Measurements from ENCODE around the gene JUNB.
A peak's percentile ranks its signal among the peaks of the same experiment; 100 is the strongest.

JUNB gene

DNA sequence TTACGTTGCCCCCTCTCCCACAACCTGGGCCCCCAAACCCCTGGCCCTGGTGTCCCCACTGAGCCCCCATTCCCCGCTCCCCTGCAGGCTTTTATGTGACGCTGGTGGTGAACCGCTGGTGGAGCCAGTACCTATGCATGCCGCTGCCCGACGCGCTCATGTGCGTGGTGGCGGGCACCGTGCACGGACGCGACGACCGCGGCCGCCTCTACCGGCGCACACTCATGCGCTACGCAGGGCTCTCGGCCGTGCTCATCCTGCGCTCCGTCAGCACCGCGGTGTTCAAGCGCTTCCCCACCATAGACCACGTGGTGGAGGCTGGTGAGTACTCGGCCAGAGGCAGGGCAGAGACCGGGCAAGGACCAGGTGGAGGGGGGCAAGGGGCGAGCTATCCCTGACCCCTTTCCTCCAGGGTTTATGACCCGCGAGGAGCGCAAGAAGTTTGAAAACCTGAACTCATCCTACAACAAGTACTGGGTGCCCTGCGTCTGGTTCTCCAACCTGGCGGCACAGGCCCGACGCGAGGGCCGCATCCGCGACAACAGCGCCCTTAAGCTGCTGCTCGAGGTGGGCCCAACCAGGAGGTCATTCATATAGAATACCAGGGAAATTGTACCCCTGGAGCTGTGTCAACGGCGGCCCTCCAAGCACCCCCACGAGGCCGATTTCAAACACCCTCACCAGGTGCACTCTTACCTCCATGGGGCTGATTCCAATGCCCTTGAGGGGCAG lies 36.7 kb upstream of the JUNB start:
- TF ChIP-seq, protein P1, sequence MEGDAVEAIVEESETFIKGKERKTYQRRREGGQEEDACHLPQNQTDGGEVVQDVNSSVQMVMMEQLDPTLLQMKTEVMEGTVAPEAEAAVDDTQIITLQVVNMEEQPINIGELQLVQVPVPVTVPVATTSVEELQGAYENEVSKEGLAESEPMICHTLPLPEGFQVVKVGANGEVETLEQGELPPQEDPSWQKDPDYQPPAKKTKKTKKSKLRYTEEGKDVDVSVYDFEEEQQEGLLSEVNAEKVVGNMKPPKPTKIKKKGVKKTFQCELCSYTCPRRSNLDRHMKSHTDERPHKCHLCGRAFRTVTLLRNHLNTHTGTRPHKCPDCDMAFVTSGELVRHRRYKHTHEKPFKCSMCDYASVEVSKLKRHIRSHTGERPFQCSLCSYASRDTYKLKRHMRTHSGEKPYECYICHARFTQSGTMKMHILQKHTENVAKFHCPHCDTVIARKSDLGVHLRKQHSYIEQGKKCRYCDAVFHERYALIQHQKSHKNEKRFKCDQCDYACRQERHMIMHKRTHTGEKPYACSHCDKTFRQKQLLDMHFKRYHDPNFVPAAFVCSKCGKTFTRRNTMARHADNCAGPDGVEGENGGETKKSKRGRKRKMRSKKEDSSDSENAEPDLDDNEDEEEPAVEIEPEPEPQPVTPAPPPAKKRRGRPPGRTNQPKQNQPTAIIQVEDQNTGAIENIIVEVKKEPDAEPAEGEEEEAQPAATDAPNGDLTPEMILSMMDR (IDR thresholded peaks at IDR 0.05) = no peak

- TF ChIP-seq, protein P1 (IDR thresholded peaks at IDR 0.05) = no peak
Observed at GRCh38 chr19:12756150-12756883, 35.0 kb upstream of the JUNB start.

- TF ChIP-seq, protein P1 (IDR thresholded peaks at IDR 0.05) = peak; percentile 93
Observed at GRCh38 chr19:12757544-12758274, 33.6 kb upstream of the JUNB start.

- TF ChIP-seq, protein P1 (IDR thresholded peaks at IDR 0.05) = no peak
Observed at GRCh38 chr19:12759686-12760085, 31.6 kb upstream of the JUNB start.

DNA sequence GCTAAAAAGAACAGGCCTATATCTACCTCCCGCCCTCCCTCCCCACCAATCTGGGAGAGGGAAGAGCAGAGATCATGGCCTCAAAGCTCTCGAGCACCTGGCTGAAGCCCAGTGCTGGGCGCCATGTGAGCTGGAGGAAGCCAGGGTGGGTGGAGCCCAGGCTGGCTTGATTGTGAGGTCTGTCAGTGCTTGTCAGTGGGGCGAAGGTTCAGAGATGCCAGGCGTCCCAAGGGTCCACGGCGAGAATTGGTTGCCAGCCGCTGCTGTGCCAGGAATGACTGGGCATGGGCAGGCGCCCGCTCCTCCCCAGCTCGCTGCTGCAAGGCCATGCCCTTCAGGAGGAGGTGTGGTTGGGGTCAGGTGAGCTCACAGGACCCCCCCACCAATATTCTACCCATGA lies 28.2 kb upstream of the JUNB start:
- TF ChIP-seq, protein P1 (IDR thresholded peaks at IDR 0.05) = no peak

DNA sequence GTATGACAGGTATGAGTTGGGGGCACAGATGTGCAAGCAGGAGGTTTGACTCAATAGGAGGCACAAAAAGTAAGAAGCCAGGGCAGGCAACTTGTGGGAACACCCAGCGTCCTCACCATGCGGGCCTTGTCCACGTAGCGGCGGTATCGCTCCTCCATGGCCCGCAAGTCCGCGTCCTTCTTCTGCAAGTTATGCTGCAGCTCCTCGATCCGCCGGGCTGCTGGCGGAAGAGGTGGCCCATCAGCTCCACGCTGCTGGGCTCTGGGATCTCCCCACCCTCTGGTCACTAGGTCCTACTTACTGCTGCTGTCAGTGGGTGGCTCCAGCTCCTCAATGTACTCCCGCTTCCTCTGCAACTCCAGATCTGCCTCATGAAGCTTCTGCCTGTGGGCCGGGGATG lies 26.6 kb upstream of the JUNB start:
- TF ChIP-seq, protein P1 (IDR thresholded peaks at IDR 0.05) = no peak

- TF ChIP-seq, protein P1 (IDR thresholded peaks at IDR 0.05) = peak; percentile 76
Observed at GRCh38 chr19:12766051-12766521, 25.2 kb upstream of the JUNB start.
